SW480 (cell line): ENCODE results near the gene FAM168B.
A peak's percentile ranks its signal among the peaks of the same experiment; 100 is the strongest.
"Not testable (repeated sequence)": the region's sequence is repeated elsewhere in the genome, so short reads cannot be mapped to it uniquely, and the experiment has no call there.

Experiments
- DNase-seq: peaks from one replicate; pipeline ENCODE4 v3.0.0-alpha.2; 2016; ENCODE audit warnings: low spot score

Gene FAM168B

GRCh38 chr2:131093006-131093695, at the start of gene FAM168B:
Gene FAM168B, minus strand, starts transcription at chr2:131093460. Its CDS starts 10,814 bp downstream, at chr2:131082646.
- DNase-seq: peak; percentile 79

GRCh38 chr2:131142849-131143248, 49.6 kb upstream of the FAM168B start:
- DNase-seq: no peak

- no peak for DNase-seq
Measured at GRCh38 chr2:131140581-131140980, 47.3 kb upstream of the FAM168B start.

GRCh38 chr2:131132729-131133128, 39.5 kb upstream of the FAM168B start:
- DNase-seq: no peak

GRCh38 chr2:131130298-131130596, 37.0 kb upstream of the FAM168B start:
- DNase-seq: no peak

- no peak for DNase-seq
Measured at GRCh38 chr2:131127981-131128380, 34.7 kb upstream of the FAM168B start.

GRCh38 chr2:131127076-131127475, 33.8 kb upstream of the FAM168B start:
- no peak for DNase-seq

- no peak for DNase-seq
Measured at GRCh38 chr2:131126436-131126835, 33.2 kb upstream of the FAM168B start.

- DNase-seq: no peak
Measured at GRCh38 chr2:131125195-131125757, 32.0 kb upstream of the FAM168B start.

GRCh38 chr2:131123192-131123591, 29.9 kb upstream of the FAM168B start:
- no peak for DNase-seq

- DNase-seq: no peak
Measured at GRCh38 chr2:131122496-131122895, 29.2 kb upstream of the FAM168B start.

- no peak for DNase-seq
Measured at GRCh38 chr2:131121464-131121863, 28.2 kb upstream of the FAM168B start.

- no peak for DNase-seq
Measured at GRCh38 chr2:131120815-131121317, 27.6 kb upstream of the FAM168B start.

- DNase-seq: no peak
Measured at GRCh38 chr2:131115752-131116151, 22.5 kb upstream of the FAM168B start.

GRCh38 chr2:131114950-131115349, 21.7 kb upstream of the FAM168B start:
- DNase-seq: not testable (repeated sequence)

GRCh38 chr2:131113566-131114227, 20.4 kb upstream of the FAM168B start:
- DNase-seq: no peak

GRCh38 chr2:131112529-131112928, 19.3 kb upstream of the FAM168B start:
- DNase-seq: no peak

GRCh38 chr2:131105950-131106801, 12.9 kb upstream of the FAM168B start:
- DNase-seq: peak; percentile 61

- peak; percentile 75 for DNase-seq
Measured at GRCh38 chr2:131105156-131105949, 12.1 kb upstream of the FAM168B start, which contains the start of gene PLEKHB2. Gene PLEKHB2, plus strand, starts transcription at chr2:131105336. Its CDS starts 15,606 bp downstream, at chr2:131120942.

GRCh38 chr2:131104487-131105155, 11.4 kb upstream of the FAM168B start:
- peak; percentile 82 for DNase-seq

- no peak for DNase-seq
Measured at GRCh38 chr2:131103165-131103564, 9.9 kb upstream of the FAM168B start.
